ENCODE results near the gene TMPRSS4. TPM values are rescaled to one million over a fixed set of nuclear protein-coding genes. Genes with fewer than 3 reads are reported as not detected.

TMPRSS4 gene
- total RNA-seq, 1 experiment from 2014 or later: 1.4 TPM

- no peak for TF ChIP-seq PRDM15 (CRISPR knock-in tag; IDR thresholded peaks at IDR 0.05)
- no peak for TF ChIP-seq ERG (CRISPR knock-in tag; IDR thresholded peaks at IDR 0.05)
- TF ChIP-seq PRRX2 (CRISPR knock-in tag; IDR thresholded peaks at IDR 0.05): no peak
- TF ChIP-seq ZNF396 (CRISPR knock-in tag; IDR thresholded peaks at IDR 0.05; ENCODE audit: borderline replicate concordance): no peak
These were observed 19.4 kb upstream of the TMPRSS4 start (continued) for GRCh38 chr11:118057251-118058145.

GRCh38 chr11:118058311-118059245, 18.3 kb upstream of the TMPRSS4 start:
- no peaks in the 10 kb centered on the region; the same call in 1 of the 2 replicates for H3K27me3 Mint-ChIP-seq (ENCODE audit: low read depth)
- peaks cover 4% of the 10 kb centered on the region for H3K4me1 Mint-ChIP-seq
- no peak for TF ChIP-seq KAT7 (CRISPR knock-in tag; IDR thresholded peaks at IDR 0.05; ENCODE audit: borderline replicate concordance)
- H3K36me3 Mint-ChIP-seq: no peaks in the 10 kb centered on the region
- DNase-seq (ENCODE audit: low spot score) (no peak), ATAC-seq (no peak)
- no peak overlapping the region for H3K4me3 Mint-ChIP-seq
- ChIA-PET POLR2A (no interaction called here), CTCF (interaction anchor here (2.4 kb wide), 1 partner anchor 240 kb away, joined by 7 read pairs; no protein-coding TSS in a partner anchor)
- no peaks in the 10 kb centered on the region for H3K9me3 Mint-ChIP-seq
- no peak overlapping the region for H3K27ac Mint-ChIP-seq

- no peaks in the 10 kb centered on the region for H3K36me3 Mint-ChIP-seq
- no peaks in the 10 kb centered on the region; the same call in 1 of the 2 replicates for H3K27me3 Mint-ChIP-seq (ENCODE audit: low read depth)
- H3K27ac Mint-ChIP-seq: no peak overlapping the region
- H3K4me1 Mint-ChIP-seq: peaks cover 4% of the 10 kb centered on the region
- DNase-seq (ENCODE audit: low spot score) (no peak), ATAC-seq (no peak)
- TF ChIP-seq PREB (CRISPR knock-in tag; IDR thresholded peaks at IDR 0.05; ENCODE audit: borderline replicate concordance) (no peak), CBFB (CRISPR knock-in tag; IDR thresholded peaks at IDR 0.05; ENCODE audit: low read depth) (no peak), ZNF671 (CRISPR knock-in tag; IDR thresholded peaks at IDR 0.05) (no peak), E2F1 (CRISPR knock-in tag; IDR thresholded peaks at IDR 0.05) (no peak), GTF2I (CRISPR knock-in tag; conservative IDR thresholded peaks at IDR 0.05) (no peak), EMX1 (CRISPR knock-in tag; IDR thresholded peaks at IDR 0.05) (no peak), E2F4 (CRISPR knock-in tag; IDR thresholded peaks at IDR 0.05; ENCODE audit: borderline replicate concordance, low read depth) (no peak), ZNF219 (CRISPR knock-in tag; IDR thresholded peaks at IDR 0.05; ENCODE audit: borderline replicate concordance) (no peak), IRF2 (CRISPR knock-in tag; IDR thresholded peaks at IDR 0.05; ENCODE audit: borderline replicate concordance, low read depth) (no peak), ESRRA (CRISPR knock-in tag; IDR thresholded peaks at IDR 0.05; ENCODE audit: borderline replicate concordance) (no peak)
- CTCF ChIA-PET: interaction anchor here (2.4 kb wide), 1 partner anchor 240 kb away, joined by 7 read pairs; no protein-coding TSS in a partner anchor
- H3K9me3 Mint-ChIP-seq: no peaks in the 10 kb centered on the region
- no peak overlapping the region for H3K4me3 Mint-ChIP-seq
- POLR2A ChIA-PET: no interaction called here
These were observed 17.5 kb upstream of the TMPRSS4 start for GRCh38 chr11:118059246-118059940.

Measured in WTC11 (cell line).